Embryonic facial prominence (tissue), 1 donor: ENCODE measurements around the gene KBTBD6.
"Not testable (repeated sequence)": the region's sequence is repeated elsewhere in the genome, so short reads cannot be mapped to it uniquely, and the experiment has no call there.

Experiments used
- DNase-seq: peaks from one replicate; pipeline ENCODE4 v3.0.0-alpha.2; 2016; ENCODE audit errors: extremely low spot score

The KBTBD6 gene, protein sequence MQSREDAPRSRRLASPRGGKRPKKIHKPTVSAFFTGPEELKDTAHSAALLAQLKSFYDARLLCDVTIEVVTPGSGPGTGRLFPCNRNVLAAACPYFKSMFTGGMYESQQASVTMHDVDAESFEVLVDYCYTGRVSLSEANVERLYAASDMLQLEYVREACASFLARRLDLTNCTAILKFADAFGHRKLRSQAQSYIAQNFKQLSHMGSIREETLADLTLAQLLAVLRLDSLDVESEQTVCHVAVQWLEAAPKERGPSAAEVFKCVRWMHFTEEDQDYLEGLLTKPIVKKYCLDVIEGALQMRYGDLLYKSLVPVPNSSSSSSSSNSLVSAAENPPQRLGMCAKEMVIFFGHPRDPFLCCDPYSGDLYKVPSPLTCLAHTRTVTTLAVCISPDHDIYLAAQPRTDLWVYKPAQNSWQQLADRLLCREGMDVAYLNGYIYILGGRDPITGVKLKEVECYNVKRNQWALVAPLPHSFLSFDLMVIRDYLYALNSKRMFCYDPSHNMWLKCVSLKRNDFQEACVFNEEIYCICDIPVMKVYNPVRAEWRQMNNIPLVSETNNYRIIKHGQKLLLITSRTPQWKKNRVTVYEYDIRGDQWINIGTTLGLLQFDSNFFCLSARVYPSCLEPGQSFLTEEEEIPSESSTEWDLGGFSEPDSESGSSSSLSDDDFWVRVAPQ

DNA sequence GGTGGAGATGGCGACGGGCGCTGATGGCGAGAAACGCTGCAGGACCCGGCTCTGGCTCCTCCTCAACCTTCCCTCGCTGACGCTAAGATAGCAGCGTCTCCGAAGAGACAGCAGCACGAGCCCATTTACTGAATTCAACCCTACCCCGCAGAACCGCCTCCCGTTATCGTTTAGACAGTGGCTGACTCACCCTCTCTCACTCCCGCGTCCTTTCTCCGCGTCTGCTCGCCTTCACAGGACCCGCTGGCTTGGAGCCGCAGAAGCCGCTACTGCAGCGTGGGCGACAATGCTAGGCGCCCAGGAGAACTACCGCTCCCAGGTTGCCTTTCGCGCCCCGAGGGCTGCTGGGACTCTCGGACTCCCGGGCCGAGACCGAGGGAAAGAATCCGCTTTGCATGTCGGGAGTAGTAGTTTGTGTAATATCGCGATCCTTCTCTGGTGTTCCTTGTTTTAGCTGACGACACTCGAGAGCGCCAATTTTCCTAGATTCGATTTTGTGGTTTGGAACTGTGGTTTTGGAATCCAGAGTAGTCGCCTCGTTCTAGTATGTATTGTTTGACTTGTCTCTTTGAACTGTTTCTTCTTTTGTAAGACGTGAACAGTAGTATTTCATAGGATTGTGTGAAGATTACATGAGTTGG is at the start of gene KBTBD6:
KBTBD6 (minus strand) TSS at position 291 of the 641 bp plus-strand sequence. CDS start 291 bp downstream, outside the sequence.
- peak; percentile 99 for DNase-seq

DNA sequence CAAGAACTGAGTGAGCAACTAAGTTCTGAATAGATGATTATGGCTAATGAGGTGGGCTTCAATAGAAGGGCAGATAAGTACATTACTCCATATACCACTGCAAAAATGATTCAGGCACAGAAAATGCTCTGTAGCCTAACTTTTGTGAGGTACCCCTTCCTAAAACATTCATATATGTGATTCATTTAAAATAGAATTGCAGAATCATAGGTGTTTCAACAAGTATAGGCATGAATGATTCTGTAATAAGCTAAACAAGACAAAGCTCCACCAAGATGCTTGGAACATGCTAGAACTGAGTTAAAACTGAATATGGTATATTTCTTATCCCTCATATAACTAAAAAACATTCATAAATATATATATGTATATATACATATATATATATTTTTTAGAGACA is 49.6 kb upstream of the KBTBD6 start:
- DNase-seq = no peak

DNA sequence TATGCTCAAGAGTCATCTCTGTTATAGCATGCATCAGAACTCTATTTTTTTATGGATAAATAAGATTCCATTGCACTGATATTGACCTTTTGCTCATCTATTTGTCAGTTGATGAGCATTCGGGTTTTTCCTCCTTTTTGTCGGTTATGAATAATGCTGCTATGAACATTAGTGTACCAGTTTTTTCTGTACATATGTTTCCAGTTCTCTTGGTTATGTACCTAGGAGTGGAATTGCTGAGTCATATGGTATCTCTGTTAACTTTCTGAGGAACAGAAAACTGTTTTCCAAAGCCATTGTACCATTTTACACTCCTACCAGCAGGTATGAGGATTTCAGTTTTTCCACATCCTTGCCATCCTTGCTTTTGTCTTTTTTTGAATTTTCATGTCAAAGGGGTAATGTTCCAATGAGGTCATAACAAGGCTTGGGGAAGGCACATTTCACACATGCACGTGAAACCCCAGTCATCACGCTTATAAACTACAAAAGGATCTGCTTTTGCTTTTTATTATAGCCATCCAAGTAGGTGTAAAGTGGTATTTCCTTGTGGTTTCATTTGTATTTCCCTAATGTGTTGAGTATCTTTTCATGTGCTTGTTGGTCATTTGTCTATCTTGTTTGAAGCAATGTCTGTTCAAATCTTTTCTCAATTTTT is 47.1 kb upstream of the KBTBD6 start:
- DNase-seq = no peak

DNA sequence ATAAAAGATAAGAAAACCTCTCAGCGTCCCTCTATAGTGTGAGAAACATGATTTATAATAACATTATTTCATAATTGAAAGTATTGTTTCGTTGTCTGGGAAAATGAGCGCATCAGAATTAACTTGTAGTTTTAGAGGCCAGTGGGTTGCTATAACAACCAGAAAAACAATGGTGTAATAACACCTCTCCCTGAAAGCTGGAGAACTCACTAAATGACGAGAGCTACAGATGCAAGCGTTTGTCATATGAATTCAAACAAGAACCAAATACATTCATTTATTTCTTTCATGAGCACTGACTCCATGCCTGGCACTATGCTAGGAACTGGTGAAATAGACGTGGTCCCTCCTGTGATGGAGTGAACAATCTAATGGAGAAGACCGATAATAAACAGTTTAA is 45.4 kb upstream of the KBTBD6 start:
- DNase-seq = no peak

DNA sequence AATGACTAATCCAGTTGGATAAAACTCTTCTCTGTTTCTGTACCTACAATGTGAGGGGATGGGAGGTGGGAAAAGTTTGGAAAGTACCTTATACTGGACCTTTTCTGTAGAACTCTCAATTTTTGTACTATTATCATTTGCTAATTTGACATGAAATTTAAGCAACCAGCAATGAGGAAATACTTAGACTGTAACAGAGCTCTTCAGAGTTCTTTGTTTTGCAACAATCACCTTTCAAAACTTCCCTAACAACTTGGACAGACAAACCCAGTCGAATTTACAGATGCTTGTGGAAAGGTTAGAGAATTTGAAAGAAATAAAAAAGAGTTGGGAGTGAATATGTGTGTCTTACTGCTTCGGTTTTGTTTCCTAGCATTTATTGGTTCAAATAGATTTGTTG is 45.0 kb upstream of the KBTBD6 start:
- DNase-seq = no peak

DNA sequence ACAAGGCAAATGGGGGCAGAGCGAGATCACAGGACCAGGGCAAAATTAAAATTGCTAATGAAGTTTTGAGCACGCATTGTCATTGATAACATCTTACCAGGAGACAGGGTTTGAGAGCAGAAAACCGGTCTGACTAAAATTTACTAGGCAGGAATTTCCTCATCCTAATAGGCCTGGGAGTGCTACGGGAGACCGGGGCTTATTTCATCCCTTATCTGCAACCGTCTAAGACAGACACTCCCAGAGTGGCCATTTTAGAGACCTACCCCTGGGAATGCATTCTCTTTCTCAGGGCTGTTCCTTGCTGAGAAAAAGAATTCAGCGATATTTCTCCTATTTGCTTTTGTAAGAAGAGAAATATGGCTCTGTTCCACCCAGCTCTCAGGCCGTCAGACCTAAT is 43.0 kb upstream of the KBTBD6 start:
- not testable (repeated sequence) for DNase-seq

DNA sequence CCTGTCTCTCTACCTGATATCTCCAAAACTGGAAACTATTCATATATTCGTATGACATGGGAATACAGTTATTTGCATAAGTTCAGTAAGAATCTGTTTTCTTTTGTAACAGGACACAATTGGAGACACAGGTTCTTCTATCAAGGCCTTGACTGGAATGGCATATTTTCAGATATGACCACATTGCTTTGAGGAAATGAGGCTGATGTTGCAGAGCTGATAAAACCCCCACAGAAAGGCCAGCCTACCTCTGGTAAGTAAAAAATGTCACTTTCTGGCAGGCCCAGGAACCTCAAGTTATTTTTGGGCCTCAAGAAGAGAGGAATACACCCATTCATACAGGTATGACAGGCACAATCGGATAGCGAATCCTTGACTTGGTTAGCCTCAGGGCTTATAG is 29.5 kb upstream of the KBTBD6 start:
- no peak for DNase-seq

DNA sequence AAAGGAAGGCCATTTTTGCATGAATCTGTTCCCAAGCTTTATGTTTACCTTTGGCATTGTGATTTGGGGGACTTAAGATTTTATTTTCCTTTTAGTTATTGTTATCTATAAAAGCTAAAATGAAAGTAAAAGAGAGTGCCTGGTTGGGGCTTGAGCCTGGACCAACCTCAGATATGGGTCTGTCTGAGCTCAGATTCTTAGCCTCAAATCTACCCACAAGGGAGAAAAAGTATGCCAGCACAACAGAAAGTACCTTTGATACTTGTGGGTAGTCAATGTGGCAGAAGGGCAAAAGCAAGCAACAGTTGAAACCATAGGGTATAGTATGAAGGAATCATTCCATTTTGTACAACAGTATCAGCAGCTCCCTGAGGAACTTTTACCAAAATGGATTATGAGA is 26.6 kb upstream of the KBTBD6 start:
- no peak for DNase-seq

DNA sequence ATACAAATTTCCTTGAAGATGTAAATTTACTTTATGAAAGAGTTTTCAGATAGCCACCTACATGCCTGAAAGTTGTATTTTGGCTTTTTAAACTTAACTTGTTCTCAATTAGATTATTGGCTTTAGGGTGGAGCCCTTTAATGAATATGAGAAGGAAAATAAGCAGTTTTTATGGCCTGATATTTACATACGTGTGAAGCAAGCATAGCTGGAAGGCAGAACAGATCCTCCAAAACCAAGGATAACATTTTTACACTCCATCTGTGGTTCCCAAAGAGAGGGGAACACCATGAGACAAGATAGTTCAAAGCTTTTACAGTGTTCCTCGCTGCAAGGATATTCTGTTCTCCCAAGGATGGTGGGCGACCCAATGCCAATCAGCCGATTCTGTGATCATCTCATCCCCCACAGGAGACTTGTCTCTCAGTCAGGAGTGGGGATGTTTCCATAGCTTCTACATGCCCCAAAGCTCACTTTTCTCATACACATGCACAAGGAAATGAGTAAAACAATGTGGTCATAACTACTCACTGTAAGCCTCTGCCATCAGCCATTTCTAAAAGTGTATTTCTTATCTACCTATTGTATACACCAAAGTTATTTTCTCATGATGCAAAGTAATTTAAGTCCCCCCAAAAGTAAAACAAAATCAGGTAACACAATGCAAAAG is 24.6 kb upstream of the KBTBD6 start:
- DNase-seq = no peak

DNA sequence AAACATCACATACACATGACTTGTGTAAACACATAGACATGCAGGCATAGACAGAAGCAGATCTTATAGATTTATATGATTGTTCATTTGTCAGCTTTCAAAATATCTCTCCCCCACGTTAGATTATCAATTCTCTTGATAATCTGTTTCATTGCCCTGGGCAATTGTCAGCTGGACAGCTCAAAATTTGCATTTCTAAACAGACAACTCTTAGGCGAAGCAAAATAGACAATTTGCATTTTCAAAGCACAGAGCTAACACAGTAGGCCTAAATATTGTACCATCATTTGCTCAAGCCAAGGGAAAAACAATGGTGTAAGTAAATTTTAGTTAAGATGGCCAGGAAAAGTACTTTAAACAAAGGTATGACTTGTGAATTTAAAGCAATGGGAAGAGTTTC is 24.0 kb upstream of the KBTBD6 start:
- DNase-seq = no peak

DNA sequence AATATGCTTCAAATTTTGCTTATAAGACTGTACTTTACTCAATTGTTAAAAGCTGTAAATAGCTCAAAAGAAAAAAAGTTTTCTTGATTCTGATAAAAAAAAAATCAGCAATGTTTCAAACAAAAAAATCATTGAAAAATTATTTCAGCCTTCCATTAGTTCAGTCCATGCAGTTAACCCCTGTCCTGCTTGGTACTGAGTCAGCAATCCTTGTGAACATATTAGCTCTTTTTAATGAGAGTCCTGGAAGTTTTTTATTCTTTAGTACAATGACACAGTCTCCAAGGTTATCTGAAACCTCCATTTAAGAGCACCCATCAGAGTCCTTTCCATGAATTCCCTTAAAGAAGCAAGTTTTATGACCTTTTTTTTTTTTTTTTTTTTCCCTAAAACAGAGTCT is 21.4 kb upstream of the KBTBD6 start:
- no peak for DNase-seq

DNA sequence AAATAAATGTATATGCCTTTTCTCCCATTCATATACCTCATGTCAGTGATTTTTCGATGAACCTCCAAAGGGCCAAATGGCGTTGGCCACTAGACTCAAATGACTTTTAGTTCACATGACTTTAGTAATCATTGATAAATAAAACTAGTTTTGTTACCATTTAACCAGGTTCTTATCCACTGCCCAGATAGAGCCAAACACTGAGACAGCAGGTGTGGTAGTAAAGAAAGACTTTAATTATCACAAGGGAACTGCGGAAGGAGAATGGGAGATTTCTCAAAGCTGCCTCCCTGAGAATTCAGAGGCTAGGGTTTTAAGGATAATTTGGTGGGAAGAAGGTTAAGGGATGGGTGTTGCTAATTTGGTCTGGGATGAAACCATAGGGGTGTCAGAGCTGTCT is 19.4 kb upstream of the KBTBD6 start:
- DNase-seq = no peak

DNA sequence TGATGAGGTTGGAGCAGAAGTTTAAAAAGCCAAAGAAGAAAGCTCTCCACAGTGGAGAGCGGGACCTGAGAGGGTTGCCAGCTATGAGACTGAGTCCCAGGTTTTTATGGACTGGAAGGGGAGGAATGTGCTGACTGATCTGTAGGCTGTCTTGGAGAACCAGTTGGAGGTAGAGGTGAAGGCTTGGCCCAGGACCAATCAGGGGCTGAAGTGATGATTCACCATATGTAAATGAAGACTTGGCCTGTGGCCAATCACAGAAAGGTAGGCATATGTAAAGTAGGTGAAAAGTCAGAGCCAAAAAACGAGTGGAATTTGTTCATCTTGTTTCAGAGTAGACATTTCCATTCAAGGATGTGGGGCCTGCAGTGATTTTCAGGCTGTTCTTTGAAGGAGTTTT is 17.5 kb upstream of the KBTBD6 start:
- no peak for DNase-seq

DNA sequence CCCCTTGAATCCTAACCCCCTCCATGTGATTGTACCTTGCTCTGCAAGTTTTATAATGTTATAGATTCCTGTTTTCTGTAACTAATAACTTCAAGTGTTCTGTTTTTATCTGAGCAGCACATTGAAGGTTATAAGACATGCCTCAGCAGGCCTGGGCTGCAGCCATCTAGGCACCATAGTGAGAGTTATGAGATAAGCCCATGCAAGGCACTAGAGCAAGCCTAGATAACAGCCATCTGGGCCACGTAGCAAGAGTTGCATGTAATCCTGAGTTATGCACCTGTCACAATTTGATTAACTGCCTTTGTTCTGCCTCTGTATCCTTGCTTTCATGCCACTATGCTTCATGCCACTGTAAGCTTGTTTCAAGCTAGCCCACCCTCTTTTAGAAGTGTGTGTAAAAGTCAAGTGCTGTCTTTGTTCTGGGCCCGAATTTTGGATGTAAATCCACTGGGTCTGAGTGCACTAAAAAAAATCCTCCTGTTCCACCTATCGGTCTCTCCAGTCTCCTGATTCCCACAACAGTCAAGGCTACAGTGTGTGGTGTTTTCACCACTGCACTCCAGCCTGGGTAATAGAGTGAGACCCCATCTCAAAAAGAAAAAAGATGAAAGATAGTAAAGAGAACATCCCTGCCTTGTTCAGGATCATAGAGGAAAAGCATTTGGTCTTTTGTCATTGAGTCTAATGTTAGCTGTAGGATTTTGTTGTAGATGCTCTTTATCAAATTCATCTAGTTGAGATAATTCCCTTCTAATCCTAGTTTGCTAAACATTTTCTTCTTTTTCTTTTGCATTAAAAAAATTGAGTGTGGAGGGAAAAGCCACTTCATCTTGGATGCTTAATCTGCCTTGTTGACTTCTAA is 16.0 kb upstream of the KBTBD6 start:
- no peak for DNase-seq

DNA sequence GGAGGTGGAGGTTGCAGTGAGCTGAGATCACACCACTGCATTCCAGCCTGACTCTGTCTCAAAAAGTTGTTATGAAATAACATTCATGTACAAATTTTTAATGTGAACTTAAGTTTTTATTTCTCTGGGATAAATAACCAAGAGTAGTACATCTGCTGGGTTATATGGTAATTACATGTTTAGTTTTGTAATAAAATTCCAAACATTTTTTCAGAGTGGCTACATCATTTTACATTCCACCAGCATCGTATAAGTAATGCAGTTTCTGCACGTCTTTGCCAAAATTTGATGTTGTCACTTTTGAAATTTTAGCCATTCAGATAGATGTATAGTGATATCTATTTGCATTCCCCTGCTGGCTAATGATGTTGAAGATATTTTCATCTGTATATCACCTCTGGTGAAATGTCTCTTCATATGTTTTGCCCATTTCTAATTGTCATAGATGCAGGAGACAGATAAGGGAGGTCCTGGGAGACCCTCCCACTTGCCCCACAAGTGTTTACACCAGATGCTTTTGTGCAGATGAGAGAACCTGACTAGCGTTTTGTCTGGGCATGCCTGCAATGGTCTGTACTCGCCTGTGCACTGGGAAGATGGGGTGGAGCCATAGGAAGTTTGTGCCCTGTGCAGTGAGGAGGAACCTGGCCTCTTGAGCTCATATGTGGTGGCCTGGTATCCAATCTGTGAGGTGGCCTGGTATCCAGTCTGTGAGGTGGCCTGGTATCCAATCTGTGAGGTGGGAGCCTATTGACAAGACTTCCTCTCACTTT is 12.7 kb upstream of the KBTBD6 start:
- no peak for DNase-seq

DNA sequence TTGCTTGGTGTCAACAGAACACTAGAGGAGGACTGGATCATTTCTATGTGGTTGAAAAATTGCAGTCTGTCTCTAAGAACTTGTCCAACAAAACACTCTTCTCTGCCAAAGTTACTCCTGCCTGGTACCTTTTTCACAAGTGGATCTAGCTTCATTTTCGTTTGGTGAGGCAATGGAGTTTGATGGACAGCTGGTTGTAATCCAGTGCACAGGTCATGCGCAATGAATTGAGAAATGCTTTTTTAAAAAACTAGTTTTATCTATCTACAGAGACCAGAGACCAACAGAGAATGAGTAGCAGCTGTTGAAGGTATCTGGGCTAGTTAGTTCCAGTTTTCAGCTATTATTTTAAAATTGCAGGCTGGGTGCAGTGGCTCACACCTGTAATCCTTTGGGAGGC is 12.0 kb upstream of the KBTBD6 start:
- no peak for DNase-seq

DNA sequence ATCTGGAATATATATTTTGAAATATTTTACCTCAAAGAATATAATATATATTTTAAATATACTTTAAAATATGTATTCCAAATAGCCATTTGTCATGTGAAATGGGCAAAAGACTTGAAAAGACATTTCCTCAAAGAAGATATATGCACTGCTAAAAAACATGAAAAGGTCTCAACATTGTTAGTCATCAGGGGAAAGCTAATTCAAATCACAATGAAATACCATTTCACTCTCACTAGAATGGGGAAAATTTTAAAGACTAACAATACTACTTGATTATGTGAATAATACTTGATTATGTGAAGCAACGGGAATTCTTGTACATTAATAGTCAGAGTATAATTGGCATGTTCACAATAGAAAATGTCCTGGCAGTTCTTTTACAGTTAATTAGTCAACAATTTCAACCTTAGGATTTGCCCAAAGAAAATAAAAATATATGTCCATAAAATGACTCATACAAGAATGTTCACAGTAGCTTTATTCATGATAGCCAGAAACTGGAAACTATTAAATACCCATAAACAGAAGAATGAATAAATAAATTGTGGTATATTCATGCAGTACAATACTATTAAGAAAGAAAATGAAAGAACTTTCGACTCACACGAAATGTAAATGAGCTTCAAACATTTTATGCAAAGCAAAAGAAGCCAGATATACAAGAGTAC is 6.8 kb upstream of the KBTBD6 start:
- no peak for DNase-seq

DNA sequence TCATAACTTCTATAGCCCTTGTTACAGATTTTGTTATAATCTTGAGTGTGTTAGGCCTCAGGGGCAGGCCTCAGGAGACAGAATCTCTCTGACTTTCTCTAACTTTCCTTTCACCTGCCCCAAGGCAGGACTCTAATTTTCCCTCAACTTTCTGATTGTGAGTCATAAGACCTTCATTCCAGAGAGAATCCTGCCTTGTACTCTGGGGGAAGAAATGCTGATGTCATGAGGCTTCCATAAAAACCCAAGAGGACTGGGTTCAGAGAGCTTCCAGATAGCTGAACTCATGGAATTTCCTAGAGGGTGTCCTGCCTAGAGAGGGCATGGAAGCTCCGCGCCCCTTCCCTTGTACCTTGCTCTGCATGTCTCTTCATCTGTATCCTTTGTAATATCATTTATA is 5.3 kb upstream of the KBTBD6 start:
- DNase-seq = no peak

DNA sequence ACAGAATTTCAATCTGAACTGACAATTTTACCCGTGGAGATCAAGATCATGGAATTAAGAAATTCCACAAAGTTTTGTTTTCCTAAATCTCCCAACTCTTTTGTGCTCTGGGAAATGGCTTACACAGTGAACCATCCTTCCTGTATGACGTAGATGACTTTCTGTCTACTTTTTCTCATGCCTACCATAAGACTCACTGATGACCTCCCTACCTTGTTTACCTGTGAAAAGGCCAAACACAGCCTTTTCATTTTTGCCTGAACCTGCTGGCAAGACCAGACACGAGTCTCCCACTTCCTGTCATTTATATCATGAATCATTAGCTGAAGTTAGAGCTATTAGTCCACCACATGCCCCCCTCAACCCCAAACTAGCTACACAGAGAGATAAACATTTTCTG is 4.6 kb upstream of the KBTBD6 start:
- DNase-seq = no peak
